Measurements from ENCODE around the gene GUCY1B1.

GUCY1B1 gene

DNA sequence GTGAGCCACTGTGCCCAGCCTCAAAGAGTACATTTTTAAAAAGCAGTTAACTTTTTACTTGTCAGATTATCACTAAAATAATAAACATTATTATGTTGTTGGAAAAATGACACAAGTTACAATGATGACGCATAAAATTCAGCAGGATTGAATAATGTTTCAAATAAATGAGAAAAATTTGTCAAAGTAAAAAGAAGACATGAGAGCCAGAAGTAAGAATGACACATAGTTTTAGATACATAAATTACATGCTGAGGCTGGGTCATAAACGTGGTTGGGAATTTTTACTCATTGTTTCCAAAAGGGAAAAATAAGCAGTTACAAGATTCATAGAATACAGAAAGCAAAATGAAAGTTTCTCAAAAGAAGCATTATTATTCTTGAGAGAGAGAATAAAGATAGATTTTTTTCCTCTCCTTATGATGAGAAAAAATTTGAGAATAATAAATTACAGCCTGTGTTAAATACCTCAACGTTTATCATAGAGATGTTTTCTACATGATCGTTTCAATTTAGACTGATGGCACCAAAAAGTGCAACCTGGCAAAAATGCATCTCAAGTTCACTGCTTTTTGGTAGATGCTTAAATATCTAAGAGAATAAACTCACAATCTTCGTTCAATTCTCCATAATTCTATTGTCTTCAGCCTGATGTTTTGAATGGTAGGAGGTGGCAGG is 40.4 kb downstream of the GUCY1B1 start:
- no peak for DNase-seq (ENCODE audit: low spot score)

GRCh38 chr4:155799794-155800123 is 40.9 kb downstream of the GUCY1B1 start:
- no peak for DNase-seq (ENCODE audit: low spot score)

- DNase-seq (ENCODE audit: low spot score), result no peak
Measured at GRCh38 chr4:155800685-155801343, 42.0 kb downstream of the GUCY1B1 start.

- DNase-seq (ENCODE audit: low spot score), result no peak
Measured at GRCh38 chr4:155802190-155802959, 43.6 kb downstream of the GUCY1B1 start.

DNA sequence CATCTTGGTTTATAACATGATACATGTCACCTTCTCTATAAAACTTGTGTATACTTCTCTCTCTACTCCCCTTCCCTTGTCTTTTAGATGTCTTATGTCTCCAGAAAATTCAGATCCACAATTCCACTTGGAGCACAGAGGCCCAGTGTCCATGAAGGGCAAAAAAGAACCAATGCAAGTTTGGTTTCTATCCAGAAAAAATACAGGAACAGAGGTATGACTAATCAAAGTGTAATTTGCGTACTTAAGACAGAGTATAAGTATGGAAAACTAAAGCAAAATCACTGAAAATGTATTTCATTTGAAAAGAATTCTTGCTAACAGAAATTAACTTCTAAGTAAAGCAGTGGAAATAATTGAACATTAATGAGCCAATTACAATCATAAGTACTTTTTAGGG is 46.2 kb downstream of the GUCY1B1 start:
- DNase-seq (ENCODE audit: low spot score), result no peak

DNA sequence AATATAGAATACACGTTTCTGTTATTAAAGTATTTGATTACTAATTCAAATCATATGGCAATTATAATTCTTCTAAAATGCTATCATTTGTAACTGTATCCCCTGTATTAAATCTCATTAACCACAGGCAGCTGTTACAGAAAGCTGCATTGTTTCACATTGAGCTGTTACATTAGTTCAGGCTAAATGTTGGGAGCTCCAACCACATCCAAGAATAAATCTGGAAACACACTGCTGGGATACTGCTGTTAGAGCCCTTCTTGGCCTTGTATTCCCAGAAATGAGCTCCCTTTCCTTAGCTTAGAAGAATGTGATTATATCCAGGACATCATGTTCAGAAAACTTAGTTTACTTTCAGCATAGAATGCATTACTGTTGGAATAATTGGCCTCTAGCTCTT is 48.2 kb downstream of the GUCY1B1 start:
- no peak for DNase-seq (ENCODE audit: low spot score)

GRCh38 chr4:155809835-155810234 is 51.0 kb downstream of the GUCY1B1 start:
- peak; percentile 24 for DNase-seq (ENCODE audit: low spot score)

- no peak for DNase-seq (ENCODE audit: low spot score)
Measured at GRCh38 chr4:155811083-155811482, 52.3 kb downstream of the GUCY1B1 start.

- DNase-seq (ENCODE audit: low spot score), result no peak
Measured at GRCh38 chr4:155818639-155819038, 59.8 kb downstream of the GUCY1B1 start.

- no peak for DNase-seq (ENCODE audit: low spot score)
Measured at GRCh38 chr4:155819066-155819465, 60.2 kb downstream of the GUCY1B1 start.

GRCh38 chr4:155820887-155821518 is 62.2 kb downstream of the GUCY1B1 start:
- no peak for DNase-seq (ENCODE audit: low spot score)

GRCh38 chr4:155822572-155822971 is 63.8 kb downstream of the GUCY1B1 start:
- DNase-seq (ENCODE audit: low spot score), result no peak

DNA sequence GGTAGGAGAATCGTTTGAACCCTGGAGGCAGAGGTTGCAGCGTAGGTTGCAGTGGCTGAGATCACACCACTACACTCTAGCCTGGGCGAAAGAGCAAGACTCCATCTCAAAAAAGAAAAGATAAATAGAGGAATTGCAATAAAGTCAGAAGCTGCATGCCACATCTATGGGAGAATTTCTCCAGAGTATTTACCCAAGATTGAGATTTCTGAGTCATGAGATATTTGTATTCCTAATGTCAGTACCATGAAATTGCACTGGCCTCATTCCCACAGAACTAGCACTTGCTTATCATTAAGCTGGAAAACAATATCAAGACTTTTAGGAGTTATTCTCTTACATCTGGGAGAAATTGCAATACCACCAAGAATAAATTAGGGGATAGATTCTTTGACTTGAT is 69.8 kb downstream of the GUCY1B1 start:
- DNase-seq (ENCODE audit: low spot score), result no peak

- no peak for DNase-seq (ENCODE audit: low spot score)
Measured at GRCh38 chr4:155832664-155833063, 73.8 kb downstream of the GUCY1B1 start.

DNA sequence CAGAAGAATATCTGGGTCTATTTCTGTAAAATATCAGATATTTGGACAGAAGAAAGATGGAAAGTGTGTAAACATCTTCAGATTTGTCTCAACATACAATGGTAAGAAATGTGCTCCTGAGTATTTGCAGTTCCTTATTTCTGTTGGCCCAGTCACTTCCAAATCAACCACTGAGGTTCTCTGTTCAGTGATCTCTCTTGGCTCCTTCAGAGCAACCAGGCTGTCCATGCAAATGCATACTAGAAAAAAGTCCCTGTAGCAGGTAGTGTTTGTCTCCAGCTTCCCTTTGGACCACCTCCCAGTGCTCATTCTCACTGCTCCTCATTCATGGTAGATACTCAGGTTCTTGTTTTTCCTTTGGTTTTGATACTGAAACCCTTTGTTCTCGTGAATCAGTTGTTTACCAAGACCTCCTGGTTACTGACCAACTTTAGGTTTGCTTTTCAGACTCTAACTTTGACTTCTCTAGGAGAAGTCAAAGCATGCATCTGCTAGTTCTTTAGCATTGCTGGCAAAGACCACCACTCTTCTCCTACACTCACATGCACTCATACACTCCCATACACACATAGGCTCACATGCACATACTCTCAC is 78.5 kb downstream of the GUCY1B1 start:
- no peak for DNase-seq (ENCODE audit: low spot score)

DNA sequence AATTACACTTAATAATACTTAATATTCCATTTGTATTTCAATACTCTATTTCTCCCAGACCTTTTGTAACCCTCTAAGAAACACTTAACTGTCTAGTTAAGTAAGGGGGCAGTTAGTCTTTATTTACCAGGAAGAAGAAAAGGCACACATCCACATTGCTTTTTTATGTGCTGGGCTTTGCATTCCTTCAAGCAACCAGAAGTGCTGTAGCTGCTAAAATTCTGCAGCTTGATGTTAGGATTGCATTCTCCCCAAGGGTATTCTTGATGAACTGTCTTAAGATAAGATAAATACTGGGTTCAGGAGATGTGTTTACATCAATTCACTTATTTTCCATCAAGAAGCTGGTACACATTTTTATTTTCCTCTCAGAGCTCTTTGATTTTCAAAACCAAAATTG is 83.3 kb downstream of the GUCY1B1 start:
- no peak for DNase-seq (ENCODE audit: low spot score)

GRCh38 chr4:155846929-155847328 is 88.1 kb downstream of the GUCY1B1 start:
- DNase-seq (ENCODE audit: low spot score), result no peak

GRCh38 chr4:155849042-155849441 is 90.2 kb downstream of the GUCY1B1 start:
- no peak for DNase-seq (ENCODE audit: low spot score)

DNA sequence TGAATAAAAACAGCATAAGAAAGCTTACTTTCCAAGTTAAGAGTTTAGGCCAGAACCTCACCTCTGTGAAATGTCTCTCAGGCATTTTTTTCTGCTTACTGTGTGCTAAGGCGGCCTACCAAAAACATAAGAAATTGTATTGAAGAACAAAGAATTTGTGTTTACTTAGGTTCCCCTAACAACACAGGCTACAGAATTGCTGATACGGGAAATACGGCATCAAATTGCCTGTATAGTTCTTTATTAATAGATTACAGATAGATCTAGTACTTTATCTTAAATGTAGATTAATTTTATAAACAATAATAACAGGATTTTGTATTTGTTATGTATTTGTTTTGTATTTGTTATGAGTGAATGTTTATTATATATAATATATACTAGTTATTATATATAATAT is 94.4 kb downstream of the GUCY1B1 start:
- DNase-seq (ENCODE audit: low spot score), result no peak

GRCh38 chr4:155854582-155855226 is 95.9 kb downstream of the GUCY1B1 start:
- peak; percentile 32 for DNase-seq (ENCODE audit: low spot score)

DNA sequence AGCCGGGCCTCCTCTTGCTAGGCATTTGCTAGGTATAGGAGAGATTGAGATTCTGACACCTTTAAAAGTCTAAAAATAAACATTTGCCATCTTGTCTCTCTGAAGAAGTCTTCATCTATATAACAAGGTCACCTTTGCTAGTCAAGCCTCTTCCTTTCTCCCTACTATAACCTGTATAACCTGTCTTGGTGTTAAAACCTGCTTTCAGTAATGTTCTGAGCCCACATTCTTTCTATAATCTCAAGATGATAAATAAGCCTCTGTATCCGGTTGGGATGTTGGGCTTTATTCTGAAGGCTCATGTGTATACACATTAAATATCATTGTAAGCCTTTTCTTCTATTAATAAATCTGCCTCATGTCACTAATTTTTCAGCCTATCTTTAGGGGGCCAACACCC is 97.1 kb downstream of the GUCY1B1 start:
- no peak for DNase-seq (ENCODE audit: low spot score)
